Measurements from ENCODE around the gene NINJ2. TPM values are rescaled to one million over a fixed set of nuclear protein-coding genes. Genes with fewer than 3 reads are reported as not detected.

NINJ2 gene
- polyA plus RNA-seq, 1 donor from 2014 or later = not detected

DNA sequence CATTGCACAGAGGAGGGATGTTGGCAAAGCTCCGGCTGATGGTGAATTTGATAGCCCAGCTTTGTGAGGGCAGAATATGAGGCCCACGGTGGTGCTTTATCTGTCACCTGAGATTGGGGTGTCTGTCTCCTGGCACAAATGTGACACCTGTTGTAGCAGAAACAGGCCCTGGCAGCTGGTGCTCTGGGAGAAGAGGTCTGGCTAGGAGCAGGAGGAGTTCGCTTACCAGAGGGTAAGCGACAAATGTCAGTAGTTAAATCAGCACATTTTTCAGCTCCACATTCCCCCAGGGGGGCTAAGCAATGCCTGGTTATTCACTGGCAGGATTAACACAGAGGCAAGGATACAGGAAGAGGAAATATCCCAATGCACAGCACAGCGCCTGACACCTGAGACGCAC, 132.4 kb downstream of the NINJ2 start:
- H3K27ac ChIP-seq (ENCODE audit: low read length) = no peak overlapping the region
- no peak for TF ChIP-seq POLR2AphosphoS5 (IDR thresholded peaks at IDR 0.05)
- no peak for TF ChIP-seq SMC3 (conservative IDR thresholded peaks at IDR 0.05; ENCODE audit: poor library complexity)
- peaks cover 12% of the 10 kb centered on the region for H3K9me3 ChIP-seq (ENCODE audit: low read length)
- no peak overlapping the region for H3K9ac ChIP-seq (ENCODE audit: low read length)
- H3F3A ChIP-seq (ENCODE audit: insufficient read depth, low read length, poor library complexity, severe bottlenecking) = no peaks in the 10 kb centered on the region
- no peak overlapping the region for H3K4me3 ChIP-seq (ENCODE audit: low read length)
- H2AFZ ChIP-seq (ENCODE audit: low read depth, low read length) = no peak overlapping the region
- no peaks in the 10 kb centered on the region for H3K36me3 ChIP-seq (ENCODE audit: insufficient read depth, low read length)
- H4K20me1 ChIP-seq (ENCODE audit: insufficient read depth) = no peaks in the 10 kb centered on the region
- H3K79me2 ChIP-seq (replicated peaks; ENCODE audit: insufficient read depth, low read length) = no peaks in the 10 kb centered on the region
- H3K27me3 ChIP-seq (ENCODE audit: insufficient read depth, low read depth, low read length) = no peaks in the 10 kb centered on the region
- H3K4me2 ChIP-seq (ENCODE audit: low read length) = no peak overlapping the region
- H3K9me2 ChIP-seq (ENCODE audit: insufficient read depth, low read length) = no peaks in the 10 kb centered on the region

DNA sequence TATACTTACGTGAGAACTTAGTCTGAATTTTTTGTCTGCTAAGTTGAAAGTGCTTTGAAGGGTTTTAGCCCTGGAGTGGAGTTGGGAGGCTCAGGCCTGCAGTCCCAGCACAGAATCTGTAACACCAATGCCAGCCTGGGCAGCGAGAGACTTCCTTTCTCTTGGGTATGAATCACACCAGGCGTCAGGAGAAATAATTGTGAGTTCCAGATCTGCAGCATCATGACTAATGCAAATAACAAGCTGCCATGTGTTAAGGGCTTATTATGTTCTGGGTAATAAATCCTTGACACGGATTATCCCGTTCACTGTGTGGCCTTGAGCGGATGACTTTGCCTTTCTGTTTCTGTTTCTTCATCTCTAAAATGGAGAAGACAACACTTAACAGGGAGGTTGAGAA, 132.9 kb downstream of the NINJ2 start:
- H3K27ac ChIP-seq (ENCODE audit: low read length) = no peak overlapping the region
- no peaks in the 10 kb centered on the region for H3F3A ChIP-seq (ENCODE audit: insufficient read depth, low read length, poor library complexity, severe bottlenecking)
- no peaks in the 10 kb centered on the region for H3K27me3 ChIP-seq (ENCODE audit: insufficient read depth, low read depth, low read length)
- no peak overlapping the region for H3K9ac ChIP-seq (ENCODE audit: low read length)
- no peak for TF ChIP-seq POLR2AphosphoS5 (IDR thresholded peaks at IDR 0.05)
- TF ChIP-seq, protein P1, sequence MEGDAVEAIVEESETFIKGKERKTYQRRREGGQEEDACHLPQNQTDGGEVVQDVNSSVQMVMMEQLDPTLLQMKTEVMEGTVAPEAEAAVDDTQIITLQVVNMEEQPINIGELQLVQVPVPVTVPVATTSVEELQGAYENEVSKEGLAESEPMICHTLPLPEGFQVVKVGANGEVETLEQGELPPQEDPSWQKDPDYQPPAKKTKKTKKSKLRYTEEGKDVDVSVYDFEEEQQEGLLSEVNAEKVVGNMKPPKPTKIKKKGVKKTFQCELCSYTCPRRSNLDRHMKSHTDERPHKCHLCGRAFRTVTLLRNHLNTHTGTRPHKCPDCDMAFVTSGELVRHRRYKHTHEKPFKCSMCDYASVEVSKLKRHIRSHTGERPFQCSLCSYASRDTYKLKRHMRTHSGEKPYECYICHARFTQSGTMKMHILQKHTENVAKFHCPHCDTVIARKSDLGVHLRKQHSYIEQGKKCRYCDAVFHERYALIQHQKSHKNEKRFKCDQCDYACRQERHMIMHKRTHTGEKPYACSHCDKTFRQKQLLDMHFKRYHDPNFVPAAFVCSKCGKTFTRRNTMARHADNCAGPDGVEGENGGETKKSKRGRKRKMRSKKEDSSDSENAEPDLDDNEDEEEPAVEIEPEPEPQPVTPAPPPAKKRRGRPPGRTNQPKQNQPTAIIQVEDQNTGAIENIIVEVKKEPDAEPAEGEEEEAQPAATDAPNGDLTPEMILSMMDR (IDR thresholded peaks at IDR 0.05; ENCODE audit: poor library complexity, severe bottlenecking) = no peak
- no peak for TF ChIP-seq MXI1 (conservative IDR thresholded peaks at IDR 0.05; ENCODE audit: poor library complexity, severe bottlenecking)
- TF ChIP-seq, protein P2, sequence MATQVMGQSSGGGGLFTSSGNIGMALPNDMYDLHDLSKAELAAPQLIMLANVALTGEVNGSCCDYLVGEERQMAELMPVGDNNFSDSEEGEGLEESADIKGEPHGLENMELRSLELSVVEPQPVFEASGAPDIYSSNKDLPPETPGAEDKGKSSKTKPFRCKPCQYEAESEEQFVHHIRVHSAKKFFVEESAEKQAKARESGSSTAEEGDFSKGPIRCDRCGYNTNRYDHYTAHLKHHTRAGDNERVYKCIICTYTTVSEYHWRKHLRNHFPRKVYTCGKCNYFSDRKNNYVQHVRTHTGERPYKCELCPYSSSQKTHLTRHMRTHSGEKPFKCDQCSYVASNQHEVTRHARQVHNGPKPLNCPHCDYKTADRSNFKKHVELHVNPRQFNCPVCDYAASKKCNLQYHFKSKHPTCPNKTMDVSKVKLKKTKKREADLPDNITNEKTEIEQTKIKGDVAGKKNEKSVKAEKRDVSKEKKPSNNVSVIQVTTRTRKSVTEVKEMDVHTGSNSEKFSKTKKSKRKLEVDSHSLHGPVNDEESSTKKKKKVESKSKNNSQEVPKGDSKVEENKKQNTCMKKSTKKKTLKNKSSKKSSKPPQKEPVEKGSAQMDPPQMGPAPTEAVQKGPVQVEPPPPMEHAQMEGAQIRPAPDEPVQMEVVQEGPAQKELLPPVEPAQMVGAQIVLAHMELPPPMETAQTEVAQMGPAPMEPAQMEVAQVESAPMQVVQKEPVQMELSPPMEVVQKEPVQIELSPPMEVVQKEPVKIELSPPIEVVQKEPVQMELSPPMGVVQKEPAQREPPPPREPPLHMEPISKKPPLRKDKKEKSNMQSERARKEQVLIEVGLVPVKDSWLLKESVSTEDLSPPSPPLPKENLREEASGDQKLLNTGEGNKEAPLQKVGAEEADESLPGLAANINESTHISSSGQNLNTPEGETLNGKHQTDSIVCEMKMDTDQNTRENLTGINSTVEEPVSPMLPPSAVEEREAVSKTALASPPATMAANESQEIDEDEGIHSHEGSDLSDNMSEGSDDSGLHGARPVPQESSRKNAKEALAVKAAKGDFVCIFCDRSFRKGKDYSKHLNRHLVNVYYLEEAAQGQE (IDR thresholded peaks at IDR 0.05; ENCODE audit: borderline replicate concordance) = no peak
- TF ChIP-seq SMC3 (conservative IDR thresholded peaks at IDR 0.05; ENCODE audit: poor library complexity) = no peak
- TF ChIP-seq RAD21 (conservative IDR thresholded peaks at IDR 0.05) = no peak
- no peak for TF ChIP-seq EZH2 (IDR thresholded peaks at IDR 0.05; ENCODE audit: borderline replicate concordance, insufficient read depth, low read length, poor library complexity, severe bottlenecking)
- TF ChIP-seq TAF1 (IDR thresholded peaks at IDR 0.05; ENCODE audit: low read depth) = no peak
- no peak for TF ChIP-seq EP300 (conservative IDR thresholded peaks at IDR 0.05; ENCODE audit: poor library complexity, severe bottlenecking)
- H3K36me3 ChIP-seq (ENCODE audit: insufficient read depth, low read length) = no peaks in the 10 kb centered on the region
- H2AFZ ChIP-seq (ENCODE audit: low read depth, low read length) = no peak overlapping the region
- no peaks in the 10 kb centered on the region for H4K20me1 ChIP-seq (ENCODE audit: insufficient read depth)
- H3K9me3 ChIP-seq (ENCODE audit: low read length) = peaks cover 12% of the 10 kb centered on the region
- H3K79me2 ChIP-seq (replicated peaks; ENCODE audit: insufficient read depth, low read length) = no peaks in the 10 kb centered on the region
- no peaks in the 10 kb centered on the region for H3K9me2 ChIP-seq (ENCODE audit: insufficient read depth, low read length)
- no peak overlapping the region for H3K4me3 ChIP-seq (ENCODE audit: low read length)
- H3K4me2 ChIP-seq (ENCODE audit: low read length) = no peak overlapping the region

DNA sequence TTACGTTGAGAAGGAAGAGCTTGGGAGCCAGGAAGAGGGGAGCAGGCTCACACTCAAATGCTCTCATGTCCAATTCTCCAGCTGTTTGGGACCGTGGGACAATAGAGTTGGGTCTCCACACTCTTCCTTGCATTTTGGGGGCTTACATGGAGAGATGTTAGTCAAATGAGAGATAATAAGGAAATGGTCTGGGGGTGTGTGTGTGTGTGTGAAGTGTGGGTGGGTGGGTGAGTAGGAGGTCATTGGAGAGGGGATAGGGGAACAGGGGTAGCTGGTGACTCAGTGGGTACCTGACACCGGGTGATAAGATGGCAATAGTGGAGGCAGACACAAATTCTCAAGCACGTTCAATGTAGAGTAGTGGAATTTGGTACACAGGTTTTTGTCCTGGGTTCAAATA, 135.5 kb downstream of the NINJ2 start:
- Histone ChIP-seq H3K9me3 (ENCODE audit: low read length) (peaks cover 12% of the 10 kb centered on the region), H3K9me2 (ENCODE audit: insufficient read depth, low read length) (no peaks in the 10 kb centered on the region), H3K9ac (ENCODE audit: low read length) (no peak overlapping the region), H4K20me1 (ENCODE audit: insufficient read depth) (no peaks in the 10 kb centered on the region), H3K27ac (ENCODE audit: low read length) (no peak overlapping the region), H3K36me3 (ENCODE audit: insufficient read depth, low read length) (no peaks in the 10 kb centered on the region), H3K4me2 (ENCODE audit: low read length) (no peak overlapping the region), H3K4me3 (ENCODE audit: low read length) (no peak overlapping the region), H2AFZ (ENCODE audit: low read depth, low read length) (no peak overlapping the region), H3F3A (ENCODE audit: insufficient read depth, low read length, poor library complexity, severe bottlenecking) (no peaks in the 10 kb centered on the region), H3K79me2 (replicated peaks; ENCODE audit: insufficient read depth, low read length) (no peaks in the 10 kb centered on the region), H3K27me3 (ENCODE audit: insufficient read depth, low read depth, low read length) (no peaks in the 10 kb centered on the region)
- TF ChIP-seq, protein P2 (IDR thresholded peaks at IDR 0.05; ENCODE audit: borderline replicate concordance) = no peak
- no peak for TF ChIP-seq RAD21 (conservative IDR thresholded peaks at IDR 0.05)
- no peak for TF ChIP-seq POLR2AphosphoS5 (IDR thresholded peaks at IDR 0.05)
- TF ChIP-seq TAF1 (IDR thresholded peaks at IDR 0.05; ENCODE audit: low read depth) = no peak
- no peak for TF ChIP-seq MXI1 (conservative IDR thresholded peaks at IDR 0.05; ENCODE audit: poor library complexity, severe bottlenecking)
- TF ChIP-seq, protein P1 (IDR thresholded peaks at IDR 0.05; ENCODE audit: poor library complexity, severe bottlenecking) = no peak
